ENCODE measurements around the gene C17orf75.

The C17orf75 gene

DNA sequence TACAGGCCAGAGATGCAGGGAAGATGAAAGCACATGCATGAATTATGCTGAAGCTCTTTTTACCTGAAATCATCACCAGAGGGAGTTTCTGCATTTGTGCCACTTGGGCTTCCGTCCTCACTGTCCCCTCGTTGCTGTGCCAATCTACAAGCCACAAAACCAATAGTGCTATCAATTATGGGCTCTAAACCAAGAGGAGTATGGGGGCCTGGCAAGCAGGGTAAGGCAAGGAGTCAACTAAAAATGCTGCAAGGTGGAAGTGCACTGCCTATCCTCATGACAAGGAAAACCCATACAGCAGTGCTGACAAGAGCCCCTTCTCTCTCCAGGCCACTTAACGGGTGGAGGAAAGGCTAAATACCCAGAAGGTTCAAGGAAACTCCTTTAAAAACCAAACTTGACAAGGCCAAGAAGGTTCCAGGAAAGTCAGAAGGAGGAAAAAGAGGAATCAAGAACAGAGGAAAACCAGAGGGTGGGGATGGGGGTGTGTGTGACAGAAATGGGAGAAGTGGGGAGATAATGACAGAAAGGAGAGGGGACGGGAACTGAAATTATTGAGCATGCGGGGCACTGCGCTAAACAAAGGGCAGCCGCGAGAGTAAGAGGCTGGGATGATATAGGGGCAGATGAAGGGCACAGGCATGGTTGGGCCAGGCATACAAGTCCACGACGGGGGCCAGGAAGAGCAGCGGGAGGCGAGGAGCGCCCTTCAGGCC lies 674 bp downstream of the C17orf75 start:
- ChIA-PET POLR2A (interaction anchor here (1.0 to 1.4 kb wide), 2 partner anchors 9 to 10 kb away, joined by 4 to 5 read pairs; no protein-coding TSS in a partner anchor), CTCF (interaction anchor here (0.9 kb wide), 1 partner anchor 25 kb away, joined by 4 read pairs; no protein-coding TSS in a partner anchor)
- peak; percentile 65 for TF ChIP-seq ZNF335 (tag by site-specific recombination; conservative IDR thresholded peaks at IDR 0.05)
- TF ChIP-seq, protein P1, sequence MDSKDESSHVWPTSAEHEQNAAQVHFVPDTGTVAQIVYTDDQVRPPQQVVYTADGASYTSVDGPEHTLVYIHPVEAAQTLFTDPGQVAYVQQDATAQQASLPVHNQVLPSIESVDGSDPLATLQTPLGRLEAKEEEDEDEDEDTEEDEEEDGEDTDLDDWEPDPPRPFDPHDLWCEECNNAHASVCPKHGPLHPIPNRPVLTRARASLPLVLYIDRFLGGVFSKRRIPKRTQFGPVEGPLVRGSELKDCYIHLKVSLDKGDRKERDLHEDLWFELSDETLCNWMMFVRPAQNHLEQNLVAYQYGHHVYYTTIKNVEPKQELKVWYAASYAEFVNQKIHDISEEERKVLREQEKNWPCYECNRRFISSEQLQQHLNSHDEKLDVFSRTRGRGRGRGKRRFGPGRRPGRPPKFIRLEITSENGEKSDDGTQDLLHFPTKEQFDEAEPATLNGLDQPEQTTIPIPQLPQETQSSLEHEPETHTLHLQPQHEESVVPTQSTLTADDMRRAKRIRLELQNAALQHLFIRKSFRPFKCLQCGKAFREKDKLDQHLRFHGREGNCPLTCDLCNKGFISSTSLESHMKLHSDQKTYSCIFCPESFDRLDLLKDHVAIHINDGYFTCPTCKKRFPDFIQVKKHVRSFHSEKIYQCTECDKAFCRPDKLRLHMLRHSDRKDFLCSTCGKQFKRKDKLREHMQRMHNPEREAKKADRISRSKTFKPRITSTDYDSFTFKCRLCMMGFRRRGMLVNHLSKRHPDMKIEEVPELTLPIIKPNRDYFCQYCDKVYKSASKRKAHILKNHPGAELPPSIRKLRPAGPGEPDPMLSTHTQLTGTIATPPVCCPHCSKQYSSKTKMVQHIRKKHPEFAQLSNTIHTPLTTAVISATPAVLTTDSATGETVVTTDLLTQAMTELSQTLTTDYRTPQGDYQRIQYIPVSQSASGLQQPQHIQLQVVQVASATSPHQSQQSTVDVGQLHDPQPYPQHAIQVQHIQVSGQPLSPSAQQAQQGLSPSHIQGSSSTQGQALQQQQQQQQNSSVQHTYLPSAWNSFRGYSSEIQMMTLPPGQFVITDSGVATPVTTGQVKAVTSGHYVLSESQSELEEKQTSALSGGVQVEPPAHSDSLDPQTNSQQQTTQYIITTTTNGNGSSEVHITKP (tag by site-specific recombination; IDR thresholded peaks at IDR 0.05), result 0 out of 2 replicates have a peak, but pooled peaks have one; percentile 1
- no peak for TF ChIP-seq ZNF747 (tag by site-specific recombination; IDR thresholded peaks at IDR 0.05)
- TF ChIP-seq YY1 (tag by site-specific recombination; IDR thresholded peaks at IDR 0.05), result no peak
- Histone ChIP-seq H3K4me1 (ENCODE audit: control insufficient read depth, insufficient read depth, low read length) (peaks cover 10% of the 10 kb centered on the region), H3K4me3 (ENCODE audit: low read depth, low read length) (peak overlapping the region; percentile 64), H3K27ac (ENCODE audit: extremely low read depth, low read depth, low read length) (peak overlapping the region; percentile 91), H3K9me3 (ENCODE audit: control insufficient read depth, insufficient read depth, low read depth, low read length) (no peaks in the 10 kb centered on the region), H3K36me3 (ENCODE audit: control insufficient read depth in 2 of 2, insufficient read depth in 1 of 2, low read length in 2 of 2) (peaks cover 38 to 41% of the 10 kb centered on the region in 2 experiments)

DNA sequence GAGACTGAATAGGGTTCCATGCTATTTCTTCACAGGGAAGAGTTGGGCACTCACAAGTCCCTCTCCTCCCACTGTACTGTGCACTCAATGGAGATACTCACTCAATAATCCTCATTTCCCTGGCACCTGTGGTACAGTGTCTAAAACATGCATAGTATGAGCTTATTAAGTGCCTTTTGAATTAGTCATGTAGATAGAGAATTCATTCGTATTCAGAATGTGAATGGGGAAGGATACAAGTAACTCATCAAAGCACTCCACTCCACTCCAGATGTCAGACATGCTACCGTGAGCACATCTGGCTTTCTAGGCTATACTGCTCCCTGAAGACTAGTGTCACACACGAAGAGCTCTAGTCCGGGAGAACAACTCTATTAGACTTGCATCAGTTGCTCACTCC lies 6.3 kb downstream of the C17orf75 start:
- no peaks in the 10 kb centered on the region for H3K9me3 ChIP-seq (ENCODE audit: control insufficient read depth, insufficient read depth, low read depth, low read length)

More for the DNA sequence above, 6.3 kb downstream of the C17orf75 start:
- Histone ChIP-seq H3K27ac (ENCODE audit: extremely low read depth, low read depth, low read length) (no peak overlapping the region), H3K36me3 (ENCODE audit: control insufficient read depth in 2 of 2, insufficient read depth in 1 of 2, low read length in 2 of 2) (peaks cover 76 to 81% of the 10 kb centered on the region in 2 experiments), H3K4me1 (ENCODE audit: control insufficient read depth, insufficient read depth, low read length) (no peaks in the 10 kb centered on the region), H3K4me3 (ENCODE audit: low read depth, low read length) (no peak overlapping the region)
- ChIA-PET POLR2A (no interaction called here), CTCF (no interaction called here)
- TF ChIP-seq ZNF510 (tag by site-specific recombination; IDR thresholded peaks at IDR 0.05; ENCODE audit: insufficient replicate concordance) (no peak), ZNF391 (tag by site-specific recombination; IDR thresholded peaks at IDR 0.05; ENCODE audit: borderline replicate concordance, low read depth) (no peak), ZSCAN23 (tag by site-specific recombination; IDR thresholded peaks at IDR 0.05) (no peak), ZNF571 (tag by site-specific recombination; IDR thresholded peaks at IDR 0.05) (no peak), ZNF501 (tag by site-specific recombination; IDR thresholded peaks at IDR 0.05) (no peak), ZNF211 (tag by site-specific recombination; IDR thresholded peaks at IDR 0.05; ENCODE audit: low read depth) (no peak), ZFHX2 (tag by site-specific recombination; conservative IDR thresholded peaks at IDR 0.05) (no peak), ZBTB20 (tag by site-specific recombination; IDR thresholded peaks at IDR 0.05) (no peak), YY1 (tag by site-specific recombination; IDR thresholded peaks at IDR 0.05) (no peak), KLF8 (tag by site-specific recombination; IDR thresholded peaks at IDR 0.05) (no peak), KLF1 (tag by site-specific recombination; IDR thresholded peaks at IDR 0.05) (no peak), SCRT1 (tag by site-specific recombination; IDR thresholded peaks at IDR 0.05; ENCODE audit: borderline replicate concordance) (no peak)
- TF ChIP-seq, protein P2, sequence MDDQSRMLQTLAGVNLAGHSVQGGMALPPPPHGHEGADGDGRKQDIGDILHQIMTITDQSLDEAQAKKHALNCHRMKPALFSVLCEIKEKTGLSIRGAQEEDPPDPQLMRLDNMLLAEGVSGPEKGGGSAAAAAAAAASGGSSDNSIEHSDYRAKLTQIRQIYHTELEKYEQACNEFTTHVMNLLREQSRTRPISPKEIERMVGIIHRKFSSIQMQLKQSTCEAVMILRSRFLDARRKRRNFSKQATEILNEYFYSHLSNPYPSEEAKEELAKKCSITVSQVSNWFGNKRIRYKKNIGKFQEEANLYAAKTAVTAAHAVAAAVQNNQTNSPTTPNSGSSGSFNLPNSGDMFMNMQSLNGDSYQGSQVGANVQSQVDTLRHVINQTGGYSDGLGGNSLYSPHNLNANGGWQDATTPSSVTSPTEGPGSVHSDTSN (CRISPR knock-in tag; IDR thresholded peaks at IDR 0.05), result no peak
- TF ChIP-seq, protein P3, sequence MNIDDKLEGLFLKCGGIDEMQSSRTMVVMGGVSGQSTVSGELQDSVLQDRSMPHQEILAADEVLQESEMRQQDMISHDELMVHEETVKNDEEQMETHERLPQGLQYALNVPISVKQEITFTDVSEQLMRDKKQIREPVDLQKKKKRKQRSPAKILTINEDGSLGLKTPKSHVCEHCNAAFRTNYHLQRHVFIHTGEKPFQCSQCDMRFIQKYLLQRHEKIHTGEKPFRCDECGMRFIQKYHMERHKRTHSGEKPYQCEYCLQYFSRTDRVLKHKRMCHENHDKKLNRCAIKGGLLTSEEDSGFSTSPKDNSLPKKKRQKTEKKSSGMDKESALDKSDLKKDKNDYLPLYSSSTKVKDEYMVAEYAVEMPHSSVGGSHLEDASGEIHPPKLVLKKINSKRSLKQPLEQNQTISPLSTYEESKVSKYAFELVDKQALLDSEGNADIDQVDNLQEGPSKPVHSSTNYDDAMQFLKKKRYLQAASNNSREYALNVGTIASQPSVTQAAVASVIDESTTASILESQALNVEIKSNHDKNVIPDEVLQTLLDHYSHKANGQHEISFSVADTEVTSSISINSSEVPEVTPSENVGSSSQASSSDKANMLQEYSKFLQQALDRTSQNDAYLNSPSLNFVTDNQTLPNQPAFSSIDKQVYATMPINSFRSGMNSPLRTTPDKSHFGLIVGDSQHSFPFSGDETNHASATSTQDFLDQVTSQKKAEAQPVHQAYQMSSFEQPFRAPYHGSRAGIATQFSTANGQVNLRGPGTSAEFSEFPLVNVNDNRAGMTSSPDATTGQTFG (tag by site-specific recombination; IDR thresholded peaks at IDR 0.05; ENCODE audit: borderline replicate concordance), result no peak
- TF ChIP-seq, protein P4, sequence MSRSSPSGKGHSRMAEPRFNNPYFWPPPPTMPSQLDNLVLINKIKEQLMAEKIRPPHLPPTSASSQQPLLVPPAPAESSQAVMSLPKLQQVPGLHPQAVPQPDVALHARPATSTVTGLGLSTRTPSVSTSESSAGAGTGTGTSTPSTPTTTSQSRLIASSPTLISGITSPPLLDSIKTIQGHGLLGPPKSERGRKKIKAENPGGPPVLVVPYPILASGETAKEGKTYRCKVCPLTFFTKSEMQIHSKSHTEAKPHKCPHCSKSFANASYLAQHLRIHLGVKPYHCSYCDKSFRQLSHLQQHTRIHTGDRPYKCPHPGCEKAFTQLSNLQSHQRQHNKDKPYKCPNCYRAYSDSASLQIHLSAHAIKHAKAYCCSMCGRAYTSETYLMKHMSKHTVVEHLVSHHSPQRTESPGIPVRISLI (tag by site-specific recombination; IDR thresholded peaks at IDR 0.05), result no peak

All from HEK293 (cell line).